Measurements from ENCODE around the gene KAZN.
"Not testable (repeated sequence)": the region's sequence is repeated elsewhere in the genome, so short reads cannot be mapped to it uniquely, and the experiment has no call there.

The KAZN gene

DNA sequence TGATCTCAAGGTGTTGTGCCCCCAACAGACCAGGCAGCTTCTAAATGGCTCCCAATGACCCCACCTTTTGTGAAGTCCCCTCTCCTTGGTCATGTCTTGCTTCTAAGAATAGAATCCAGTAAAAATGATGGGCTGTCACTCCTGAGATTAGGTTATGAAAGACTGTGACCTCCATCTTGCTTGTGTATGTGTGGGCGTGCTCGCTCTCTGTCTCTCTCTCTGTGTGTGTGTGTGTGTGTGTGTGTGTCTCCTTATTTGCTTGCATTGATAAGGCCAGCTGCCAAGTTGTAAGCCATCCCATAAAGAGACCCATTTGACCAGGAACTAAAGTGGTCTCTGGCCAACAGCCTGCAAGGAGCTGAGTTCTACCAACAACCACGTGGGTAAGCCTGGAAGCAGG lies 532.1 kb downstream of the KAZN start:
- Histone ChIP-seq H3K36me3 (ENCODE audit: control insufficient read depth, low read length) (no peaks in the 10 kb centered on the region), H3K27ac (ENCODE audit: low read depth, low read length) (no peak overlapping the region), H3F3A (ENCODE audit: control insufficient read depth, insufficient read depth) (no peaks in the 10 kb centered on the region), H3K4me3 (ENCODE audit: low read length) (no peak overlapping the region), H4K20me1 (ENCODE audit: control insufficient read depth, insufficient read depth, low read depth, low read length) (0 out of 2 replicates have a peak, but pooled peaks cover 2% of the 10 kb centered on the region), H3K9me3 (ENCODE audit: control insufficient read depth, insufficient read depth, low read length) (no peaks in the 10 kb centered on the region), H3K4me2 (ENCODE audit: low read length) (no peak overlapping the region), H3K9me2 (replicated peaks; ENCODE audit: control insufficient read depth, low read length) (no peaks in the 10 kb centered on the region), H3K4me1 (ENCODE audit: control insufficient read depth, low read length) (no peaks in the 10 kb centered on the region), H3K79me2 (ENCODE audit: control insufficient read depth, low read length) (no peaks in the 10 kb centered on the region), H3K27me3 (ENCODE audit: control insufficient read depth, low read length) (0 out of 2 replicates have a peak, but pooled peaks cover 4% of the 10 kb centered on the region)
- TF ChIP-seq, protein P1, sequence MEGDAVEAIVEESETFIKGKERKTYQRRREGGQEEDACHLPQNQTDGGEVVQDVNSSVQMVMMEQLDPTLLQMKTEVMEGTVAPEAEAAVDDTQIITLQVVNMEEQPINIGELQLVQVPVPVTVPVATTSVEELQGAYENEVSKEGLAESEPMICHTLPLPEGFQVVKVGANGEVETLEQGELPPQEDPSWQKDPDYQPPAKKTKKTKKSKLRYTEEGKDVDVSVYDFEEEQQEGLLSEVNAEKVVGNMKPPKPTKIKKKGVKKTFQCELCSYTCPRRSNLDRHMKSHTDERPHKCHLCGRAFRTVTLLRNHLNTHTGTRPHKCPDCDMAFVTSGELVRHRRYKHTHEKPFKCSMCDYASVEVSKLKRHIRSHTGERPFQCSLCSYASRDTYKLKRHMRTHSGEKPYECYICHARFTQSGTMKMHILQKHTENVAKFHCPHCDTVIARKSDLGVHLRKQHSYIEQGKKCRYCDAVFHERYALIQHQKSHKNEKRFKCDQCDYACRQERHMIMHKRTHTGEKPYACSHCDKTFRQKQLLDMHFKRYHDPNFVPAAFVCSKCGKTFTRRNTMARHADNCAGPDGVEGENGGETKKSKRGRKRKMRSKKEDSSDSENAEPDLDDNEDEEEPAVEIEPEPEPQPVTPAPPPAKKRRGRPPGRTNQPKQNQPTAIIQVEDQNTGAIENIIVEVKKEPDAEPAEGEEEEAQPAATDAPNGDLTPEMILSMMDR (IDR thresholded peaks at IDR 0.05; ENCODE audit: low read depth, low read length, poor library complexity, severe bottlenecking): no peak

GRCh38 chr1:15132965-15133364 lies 534.5 kb downstream of the KAZN start:
- 0 out of 2 replicates have a peak, but pooled peaks cover 4% of the 10 kb centered on the region for H3K27me3 ChIP-seq (ENCODE audit: control insufficient read depth, low read length)
- no peaks in the 10 kb centered on the region for H3K4me1 ChIP-seq (ENCODE audit: control insufficient read depth, low read length)
- H3K9me2 ChIP-seq (replicated peaks; ENCODE audit: control insufficient read depth, low read length): no peaks in the 10 kb centered on the region
- TF ChIP-seq, protein P1 (IDR thresholded peaks at IDR 0.05; ENCODE audit: low read depth, low read length, poor library complexity, severe bottlenecking): no peak
- no peak for TF ChIP-seq EZH2phosphoT487 (IDR thresholded peaks at IDR 0.05; ENCODE audit: borderline replicate concordance, low read length)
- H3K9me3 ChIP-seq (ENCODE audit: control insufficient read depth, insufficient read depth, low read length): no peaks in the 10 kb centered on the region
- H3K36me3 ChIP-seq (ENCODE audit: control insufficient read depth, low read length): no peaks in the 10 kb centered on the region
- H3F3A ChIP-seq (ENCODE audit: control insufficient read depth, insufficient read depth): no peaks in the 10 kb centered on the region
- no peak overlapping the region for H3K27ac ChIP-seq (ENCODE audit: low read depth, low read length)
- H3K4me2 ChIP-seq (ENCODE audit: low read length): no peak overlapping the region
- 0 out of 2 replicates have a peak, but pooled peaks cover 2% of the 10 kb centered on the region for H4K20me1 ChIP-seq (ENCODE audit: control insufficient read depth, insufficient read depth, low read depth, low read length)
- H3K4me3 ChIP-seq (ENCODE audit: low read length): no peak overlapping the region
- no peaks in the 10 kb centered on the region for H3K79me2 ChIP-seq (ENCODE audit: control insufficient read depth, low read length)

- H3K9me3 ChIP-seq (ENCODE audit: control insufficient read depth, insufficient read depth, low read length): no peaks in the 10 kb centered on the region
- no peak overlapping the region for H3K4me2 ChIP-seq (ENCODE audit: low read length)
- H3F3A ChIP-seq (ENCODE audit: control insufficient read depth, insufficient read depth): no peaks in the 10 kb centered on the region
- no peak overlapping the region for H3K4me3 ChIP-seq (ENCODE audit: low read length)
- H4K20me1 ChIP-seq (ENCODE audit: control insufficient read depth, insufficient read depth, low read depth, low read length): no peaks in the 10 kb centered on the region
- no peak overlapping the region for H3K27ac ChIP-seq (ENCODE audit: low read depth, low read length)
- H3K36me3 ChIP-seq (ENCODE audit: control insufficient read depth, low read length): no peaks in the 10 kb centered on the region
- no peak for TF ChIP-seq EZH2phosphoT487 (IDR thresholded peaks at IDR 0.05; ENCODE audit: borderline replicate concordance, low read length)
- TF ChIP-seq, protein P1 (IDR thresholded peaks at IDR 0.05; ENCODE audit: low read depth, low read length, poor library complexity, severe bottlenecking): no peak
- H3K4me1 ChIP-seq (ENCODE audit: control insufficient read depth, low read length): no peaks in the 10 kb centered on the region
- no peaks in the 10 kb centered on the region for H3K79me2 ChIP-seq (ENCODE audit: control insufficient read depth, low read length)
- 0 out of 2 replicates have a peak, but pooled peaks cover 4% of the 10 kb centered on the region for H3K27me3 ChIP-seq (ENCODE audit: control insufficient read depth, low read length)
- H3K9me2 ChIP-seq (replicated peaks; ENCODE audit: control insufficient read depth, low read length): no peaks in the 10 kb centered on the region
These were observed 535.8 kb downstream of the KAZN start for GRCh38 chr1:15134285-15134684.

DNA sequence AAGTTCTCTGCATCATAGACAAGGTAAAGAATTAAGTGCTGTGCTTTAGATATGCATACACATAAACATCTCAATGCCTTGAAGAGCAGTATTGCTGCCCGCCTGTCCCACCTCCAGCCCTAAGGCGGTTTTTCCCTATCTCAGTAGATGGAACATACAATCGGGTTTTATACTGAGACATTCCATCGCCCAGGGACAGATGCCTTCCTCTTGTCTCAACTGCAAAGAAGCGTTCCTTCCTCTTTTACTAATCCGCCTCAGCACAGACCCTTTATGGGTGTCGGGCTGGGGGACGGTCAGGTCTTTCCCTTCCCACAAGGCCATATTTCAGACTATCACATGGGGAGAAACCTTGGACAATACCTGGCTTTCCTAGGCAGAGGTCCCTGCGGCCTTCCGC lies 537.1 kb downstream of the KAZN start:
- not testable (repeated sequence) for H3K4me2 ChIP-seq (ENCODE audit: low read length); H3K36me3 ChIP-seq (ENCODE audit: control insufficient read depth, low read length)

More for the DNA sequence above, 537.1 kb downstream of the KAZN start:
- H4K20me1 ChIP-seq (ENCODE audit: control insufficient read depth, insufficient read depth, low read depth, low read length); H3K4me3 ChIP-seq (ENCODE audit: low read length); H3K27ac ChIP-seq (ENCODE audit: low read depth, low read length); H3F3A ChIP-seq (ENCODE audit: control insufficient read depth, insufficient read depth); H3K9me3 ChIP-seq (ENCODE audit: control insufficient read depth, insufficient read depth, low read length); H3K79me2 ChIP-seq (ENCODE audit: control insufficient read depth, low read length); H3K4me1 ChIP-seq (ENCODE audit: control insufficient read depth, low read length); H3K27me3 ChIP-seq (ENCODE audit: control insufficient read depth, low read length); H3K9me2 ChIP-seq (replicated peaks; ENCODE audit: control insufficient read depth, low read length): not testable (repeated sequence)
